AG09309 (cell line): ENCODE results near the gene TEPSIN.
A peak's percentile ranks its signal among the peaks of the same experiment; 100 is the strongest.

Source experiments
- DNase-seq: peaks from one replicate; pipeline ENCODE4 v3.0.0-alpha.2; 2010; ENCODE audit warnings: low read depth
- H3K4me3 ChIP-seq: 2 replicates; pipeline ENCODE4 v1.5.1; 2011; ENCODE audit warnings: mild to moderate bottlenecking, low read depth, low read length, moderate library complexity; ENCODE audit not compliant: control insufficient read depth
- TF ChIP-seq, protein P1 (sequence below): IDR thresholded peaks from 2 replicates; pipeline ENCODE4 v1.5.1; 2011; ENCODE audit warnings: mild to moderate bottlenecking, low read depth, low read length, inconsistent platforms; ENCODE audit not compliant: insufficient read depth, control insufficient read depth; ENCODE audit errors: missing control alignments

TEPSIN gene

DNA sequence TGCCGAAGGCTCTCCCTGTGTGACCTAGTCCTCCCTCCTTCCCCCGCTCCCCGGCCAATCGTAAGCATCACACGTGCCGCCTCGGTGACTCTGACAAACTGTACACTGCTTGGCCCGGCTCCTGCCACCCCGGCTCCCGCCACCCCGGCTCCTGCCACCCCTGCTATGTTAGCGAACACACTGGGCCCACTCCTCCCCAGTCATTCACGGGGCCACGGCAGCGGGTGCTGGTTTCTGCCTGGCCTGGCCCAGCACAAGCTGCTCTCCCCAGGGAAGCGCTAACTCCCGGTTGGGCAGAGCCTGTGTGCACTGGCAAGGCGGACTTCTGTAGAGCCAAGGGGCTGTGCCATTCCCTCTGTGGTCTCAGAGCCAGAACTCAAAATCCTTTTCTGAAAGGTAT is 22.2 kb upstream of the TEPSIN start:
- no peak overlapping the region for H3K4me3 ChIP-seq
- TF ChIP-seq, protein P1, sequence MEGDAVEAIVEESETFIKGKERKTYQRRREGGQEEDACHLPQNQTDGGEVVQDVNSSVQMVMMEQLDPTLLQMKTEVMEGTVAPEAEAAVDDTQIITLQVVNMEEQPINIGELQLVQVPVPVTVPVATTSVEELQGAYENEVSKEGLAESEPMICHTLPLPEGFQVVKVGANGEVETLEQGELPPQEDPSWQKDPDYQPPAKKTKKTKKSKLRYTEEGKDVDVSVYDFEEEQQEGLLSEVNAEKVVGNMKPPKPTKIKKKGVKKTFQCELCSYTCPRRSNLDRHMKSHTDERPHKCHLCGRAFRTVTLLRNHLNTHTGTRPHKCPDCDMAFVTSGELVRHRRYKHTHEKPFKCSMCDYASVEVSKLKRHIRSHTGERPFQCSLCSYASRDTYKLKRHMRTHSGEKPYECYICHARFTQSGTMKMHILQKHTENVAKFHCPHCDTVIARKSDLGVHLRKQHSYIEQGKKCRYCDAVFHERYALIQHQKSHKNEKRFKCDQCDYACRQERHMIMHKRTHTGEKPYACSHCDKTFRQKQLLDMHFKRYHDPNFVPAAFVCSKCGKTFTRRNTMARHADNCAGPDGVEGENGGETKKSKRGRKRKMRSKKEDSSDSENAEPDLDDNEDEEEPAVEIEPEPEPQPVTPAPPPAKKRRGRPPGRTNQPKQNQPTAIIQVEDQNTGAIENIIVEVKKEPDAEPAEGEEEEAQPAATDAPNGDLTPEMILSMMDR: no peak
- DNase-seq: no peak

DNA sequence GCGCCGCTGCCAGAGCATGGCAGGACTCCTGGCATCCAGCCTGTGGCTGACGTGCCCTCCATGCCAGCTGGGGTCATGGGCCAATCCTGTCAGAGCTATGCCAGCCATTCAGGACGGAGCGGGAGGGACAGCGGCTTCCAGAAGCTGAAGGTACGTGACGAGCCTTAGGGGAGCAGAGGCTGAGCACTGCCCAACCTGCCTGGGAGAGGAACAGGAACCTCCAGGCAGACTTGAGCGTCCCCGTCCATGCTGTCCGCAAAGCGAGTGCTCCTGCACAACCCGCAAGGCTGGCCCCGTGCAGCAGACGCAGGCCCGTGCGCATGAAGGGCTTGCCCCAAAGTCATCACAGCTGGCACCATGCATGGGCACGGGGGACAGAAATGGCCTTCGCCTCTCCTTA is 21.8 kb upstream of the TEPSIN start:
- no peak for DNase-seq
- H3K4me3 ChIP-seq: no peak overlapping the region
- TF ChIP-seq, protein P1: no peak

GRCh38 chr17:81260171-81260570 is 21.3 kb upstream of the TEPSIN start:
- DNase-seq: no peak
- H3K4me3 ChIP-seq: no peak overlapping the region
- TF ChIP-seq, protein P1: no peak

DNA sequence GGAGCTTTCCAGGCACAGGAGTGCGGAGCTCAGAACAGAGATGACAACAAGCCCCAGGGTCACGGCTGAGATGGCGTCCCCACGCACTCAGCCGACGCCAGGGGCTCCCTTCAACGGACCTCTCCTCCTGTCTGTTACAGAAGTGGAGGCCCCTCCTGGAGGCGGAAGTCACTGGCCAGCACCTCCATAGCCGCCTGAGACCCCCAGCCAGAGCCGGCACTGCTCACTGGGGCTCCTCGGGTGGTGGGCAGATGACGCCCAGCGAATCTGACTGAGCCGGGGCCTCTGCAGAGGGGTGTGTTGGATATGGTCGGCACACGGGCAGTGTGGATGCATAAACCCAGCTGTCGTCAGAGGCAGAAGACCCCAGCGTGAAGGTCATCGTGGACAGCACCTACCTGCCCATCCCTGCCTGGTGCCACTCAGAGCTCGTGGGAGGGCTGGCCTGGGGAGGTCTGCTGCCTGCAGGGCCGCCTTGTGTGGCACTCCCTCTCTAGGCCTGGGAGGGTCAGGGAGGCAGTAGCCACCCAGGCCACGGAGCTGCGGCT is 20.3 kb upstream of the TEPSIN start:
- DNase-seq: no peak
- no peak overlapping the region for H3K4me3 ChIP-seq
- TF ChIP-seq, protein P1: no peak

DNA sequence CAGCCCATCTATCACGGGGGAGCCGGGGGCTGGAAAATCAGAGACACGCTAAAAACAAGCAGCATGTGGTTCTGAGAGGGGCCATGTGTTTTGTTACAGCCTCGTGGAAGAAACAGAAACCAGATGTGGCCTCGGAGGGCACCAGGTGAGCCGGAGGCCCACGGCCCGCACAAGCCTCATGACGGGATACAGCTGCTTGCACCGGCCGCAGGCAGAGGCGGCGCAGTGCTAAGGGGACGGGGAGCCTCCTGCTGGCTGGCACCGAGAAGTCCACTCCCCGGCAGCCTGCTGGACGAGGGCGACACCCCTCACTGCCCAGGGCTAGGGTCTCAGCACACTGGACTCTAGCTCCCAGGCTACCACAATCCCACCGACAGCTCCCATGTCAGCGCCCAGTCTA is 19.4 kb upstream of the TEPSIN start:
- TF ChIP-seq, protein P1: no peak
- no peak for DNase-seq
- no peak overlapping the region for H3K4me3 ChIP-seq

- TF ChIP-seq, protein P1: no peak
- no peak for DNase-seq
- H3K4me3 ChIP-seq: no peak overlapping the region
These were observed 18.7 kb upstream of the TEPSIN start for GRCh38 chr17:81257533-81257932.

GRCh38 chr17:81256616-81257015 is 17.8 kb upstream of the TEPSIN start:
- TF ChIP-seq, protein P1: no peak
- peak; percentile 11 for DNase-seq
- H3K4me3 ChIP-seq: no peak overlapping the region
